Fibroblast of the aortic adventitia (primary cell): ENCODE results near the gene NUAK1. TPM values are rescaled to one million over a fixed set of nuclear protein-coding genes. Genes with fewer than 3 reads are reported as not detected.

ENCODE experiments used
- DNase-seq: peaks from one replicate; pipeline ENCODE4 v3.0.0-alpha.2; 2010; ENCODE audit warnings: low read depth
- H3K4me3 ChIP-seq: 2 replicates; pipeline ENCODE4 v1.5.1; 2011; ENCODE audit warnings: low read depth, mild to moderate bottlenecking, control low read depth, low read length, moderate library complexity
- CTCF ChIP-seq: IDR thresholded peaks from 2 replicates; pipeline ENCODE4 v1.5.1; 2011; ENCODE audit warnings: mild to moderate bottlenecking, low read length, control low read depth, inconsistent platforms; ENCODE audit not compliant: insufficient read depth
- total RNA-seq: library from RNA; depleted of rRNA; stranded (reverse); fragments of >200 nt; gene quantifications from 2 replicates; pipeline ENCODE4 v1.2.3, GENCODE V29; 2012; ENCODE audit warnings: low replicate concordance

The NUAK1 gene
- total RNA-seq, 1 donor: 3.0 TPM

GRCh38 chr12:106135075-106135474 lies 3.7 kb downstream of the NUAK1 start:
- H3K4me3 ChIP-seq: no peak overlapping the region
- peak; percentile 74 for DNase-seq
- no peak for TF ChIP-seq CTCF

GRCh38 chr12:106134294-106134949 lies 4.3 kb downstream of the NUAK1 start:
- DNase-seq: peak; percentile 59
- no peak overlapping the region for H3K4me3 ChIP-seq
- TF ChIP-seq CTCF: no peak

GRCh38 chr12:106133136-106134087 lies 5.3 kb downstream of the NUAK1 start:
- TF ChIP-seq CTCF: no peak
- no peak for DNase-seq
- no peak overlapping the region for H3K4me3 ChIP-seq

- DNase-seq: no peak
- no peak for TF ChIP-seq CTCF
- H3K4me3 ChIP-seq: no peak overlapping the region
Observed at GRCh38 chr12:106132175-106133135, 6.3 kb downstream of the NUAK1 start.

- no peak overlapping the region for H3K4me3 ChIP-seq
- no peak for TF ChIP-seq CTCF
- peak; percentile 76 for DNase-seq
Observed at GRCh38 chr12:106131676-106132075, 7.1 kb downstream of the NUAK1 start.

- no peak overlapping the region for H3K4me3 ChIP-seq
Observed at GRCh38 chr12:106130474-106131113, 8.2 kb downstream of the NUAK1 start.

More at GRCh38 chr12:106130474-106131113, 8.2 kb downstream of the NUAK1 start:
- no peak for TF ChIP-seq CTCF
- no peak for DNase-seq
